ENCODE measurements around the gene ARHGAP9.
A peak's percentile ranks its signal among the peaks of the same experiment; 100 is the strongest.

ARHGAP9 gene

GRCh38 chr12:57488402-57489156 lies 8.9 kb upstream of the ARHGAP9 start:
- Mint-ChIP-seq H3K27me3 (no peaks in the 10 kb centered on the region), H3K4me3 (peak overlapping the region; percentile 90), H3K4me1 (ENCODE audit: low read depth) (peaks cover 42% of the 10 kb centered on the region), H3K27ac (peak overlapping the region; percentile 90), H3K36me3 (ENCODE audit: low read depth) (peaks cover 53% of the 10 kb centered on the region), H3K9me3 (no peaks in the 10 kb centered on the region)

- H3K9me3 Mint-ChIP-seq = no peaks in the 10 kb centered on the region
- peak within 1 kb of the TSS; percentile 90 for H3K4me3 Mint-ChIP-seq
- H3K27me3 Mint-ChIP-seq = no peaks in the 10 kb centered on the region
- peak within 1 kb of the TSS; percentile 90 for H3K27ac Mint-ChIP-seq
- H3K36me3 Mint-ChIP-seq (ENCODE audit: low read depth) = peaks cover 50% of the 10 kb centered on the region
- peaks cover 48% of the 10 kb centered on the region for H3K4me1 Mint-ChIP-seq (ENCODE audit: low read depth)
Measured at GRCh38 chr12:57487597-57488401, 8.1 kb upstream of the ARHGAP9 start, which contains the start of gene MARS1. Gene MARS1, plus strand, starts transcription at chr12:57488068. Its CDS starts 23 bp downstream, at chr12:57488091.

GRCh38 chr12:57487055-57487596 lies 7.5 kb upstream of the ARHGAP9 start:
- H3K36me3 Mint-ChIP-seq (ENCODE audit: low read depth) = peaks cover 44% of the 10 kb centered on the region
- no peaks in the 10 kb centered on the region for H3K9me3 Mint-ChIP-seq
- no peak overlapping the region for H3K27ac Mint-ChIP-seq
- peak overlapping the region; percentile 90 for H3K4me3 Mint-ChIP-seq
- peaks cover 45% of the 10 kb centered on the region for H3K4me1 Mint-ChIP-seq (ENCODE audit: low read depth)
- H3K27me3 Mint-ChIP-seq = no peaks in the 10 kb centered on the region

GRCh38 chr12:57485695-57486094 lies 6.0 kb upstream of the ARHGAP9 start:
- Mint-ChIP-seq H3K4me1 (ENCODE audit: low read depth) (peaks cover 48% of the 10 kb centered on the region), H3K27ac (no peak overlapping the region), H3K4me3 (no peak overlapping the region), H3K27me3 (no peaks in the 10 kb centered on the region), H3K9me3 (no peaks in the 10 kb centered on the region), H3K36me3 (ENCODE audit: low read depth) (peaks cover 30% of the 10 kb centered on the region)

GRCh38 chr12:57483466-57483865 lies 3.8 kb upstream of the ARHGAP9 start:
- H3K27me3 Mint-ChIP-seq = no peaks in the 10 kb centered on the region
- H3K36me3 Mint-ChIP-seq (ENCODE audit: low read depth) = peaks cover 7% of the 10 kb centered on the region
- peak overlapping the region; percentile 65 for H3K27ac Mint-ChIP-seq
- no peak overlapping the region for H3K4me3 Mint-ChIP-seq
- H3K4me1 Mint-ChIP-seq (ENCODE audit: low read depth) = peaks cover 52% of the 10 kb centered on the region
- H3K9me3 Mint-ChIP-seq = no peaks in the 10 kb centered on the region

- no peaks in the 10 kb centered on the region for H3K27me3 Mint-ChIP-seq
- H3K9me3 Mint-ChIP-seq = no peaks in the 10 kb centered on the region
- peak overlapping the region; percentile 100 for H3K27ac Mint-ChIP-seq
- H3K4me3 Mint-ChIP-seq = peak overlapping the region; percentile 15
- H3K4me1 Mint-ChIP-seq (ENCODE audit: low read depth) = peaks cover 56% of the 10 kb centered on the region
- peaks cover 9% of the 10 kb centered on the region for H3K36me3 Mint-ChIP-seq (ENCODE audit: low read depth)
Measured at GRCh38 chr12:57481671-57482070, 2.0 kb upstream of the ARHGAP9 start.

GRCh38 chr12:57479043-57479375 lies 657 bp downstream of the ARHGAP9 start:
- H3K27ac Mint-ChIP-seq = peak overlapping the region; percentile 100
- H3K4me1 Mint-ChIP-seq (ENCODE audit: low read depth) = peaks cover 72% of the 10 kb centered on the region
- peak overlapping the region; percentile 90 for H3K4me3 Mint-ChIP-seq
- H3K36me3 Mint-ChIP-seq (ENCODE audit: low read depth) = peaks cover 21% of the 10 kb centered on the region
- no peaks in the 10 kb centered on the region for H3K27me3 Mint-ChIP-seq
- H3K9me3 Mint-ChIP-seq = no peaks in the 10 kb centered on the region

- Mint-ChIP-seq H3K4me3 (peak overlapping the region; percentile 90), H3K27ac (peak overlapping the region; percentile 100), H3K9me3 (no peaks in the 10 kb centered on the region), H3K36me3 (ENCODE audit: low read depth) (peaks cover 30% of the 10 kb centered on the region), H3K27me3 (no peaks in the 10 kb centered on the region), H3K4me1 (ENCODE audit: low read depth) (peaks cover 73% of the 10 kb centered on the region)
Measured at GRCh38 chr12:57477710-57478681, 1.7 kb downstream of the ARHGAP9 start.

GRCh38 chr12:57476993-57477709 lies 2.5 kb downstream of the ARHGAP9 start:
- Mint-ChIP-seq H3K27ac (peak overlapping the region; percentile 100), H3K27me3 (no peaks in the 10 kb centered on the region), H3K36me3 (ENCODE audit: low read depth) (peaks cover 38% of the 10 kb centered on the region), H3K9me3 (no peaks in the 10 kb centered on the region), H3K4me3 (peak overlapping the region; percentile 90), H3K4me1 (ENCODE audit: low read depth) (peaks cover 77% of the 10 kb centered on the region)

GRCh38 chr12:57476162-57476992 lies 3.3 kb downstream of the ARHGAP9 start:
- Mint-ChIP-seq H3K27ac (peak overlapping the region; percentile 100), H3K4me1 (ENCODE audit: low read depth) (peaks cover 72% of the 10 kb centered on the region), H3K27me3 (no peaks in the 10 kb centered on the region), H3K36me3 (ENCODE audit: low read depth) (peaks cover 42% of the 10 kb centered on the region), H3K9me3 (no peaks in the 10 kb centered on the region), H3K4me3 (peak overlapping the region; percentile 90)

GRCh38 chr12:57475271-57476161 lies 4.2 kb downstream of the ARHGAP9 start:
- H3K9me3 Mint-ChIP-seq = no peaks in the 10 kb centered on the region
- no peaks in the 10 kb centered on the region for H3K27me3 Mint-ChIP-seq
- peak overlapping the region; percentile 90 for H3K4me3 Mint-ChIP-seq
- H3K36me3 Mint-ChIP-seq (ENCODE audit: low read depth) = peaks cover 42% of the 10 kb centered on the region
- H3K4me1 Mint-ChIP-seq (ENCODE audit: low read depth) = peaks cover 63% of the 10 kb centered on the region
- H3K27ac Mint-ChIP-seq = peak overlapping the region; percentile 100

- Mint-ChIP-seq H3K27me3 (no peaks in the 10 kb centered on the region), H3K4me3 (peak overlapping the region; percentile 69), H3K27ac (peak overlapping the region; percentile 62), H3K4me1 (ENCODE audit: low read depth) (peaks cover 57% of the 10 kb centered on the region), H3K36me3 (ENCODE audit: low read depth) (peaks cover 42% of the 10 kb centered on the region), H3K9me3 (no peaks in the 10 kb centered on the region)
Measured at GRCh38 chr12:57474862-57475261, 4.8 kb downstream of the ARHGAP9 start.

Measured in stimulated activated naive CD8-positive, alpha-beta T cell treated with anti-CD3 and anti-CD28 coated beads, Interleukin-15, Interleukin-2, amounts not matched to agents 100 ng/mL and 50 ng/mL, for 24 hours (primary cell).